COR-L47 (cell line): ENCODE measurements around the gene MCU.
"Not testable (repeated sequence)": the region's sequence is repeated elsewhere in the genome, so short reads cannot be mapped to it uniquely, and the experiment has no call there.

Experiments used
- DNase-seq: peaks from one replicate; lab custom pipeline; 2025; lab: John Stamatoyannopoulos, UW

The MCU gene

DNA sequence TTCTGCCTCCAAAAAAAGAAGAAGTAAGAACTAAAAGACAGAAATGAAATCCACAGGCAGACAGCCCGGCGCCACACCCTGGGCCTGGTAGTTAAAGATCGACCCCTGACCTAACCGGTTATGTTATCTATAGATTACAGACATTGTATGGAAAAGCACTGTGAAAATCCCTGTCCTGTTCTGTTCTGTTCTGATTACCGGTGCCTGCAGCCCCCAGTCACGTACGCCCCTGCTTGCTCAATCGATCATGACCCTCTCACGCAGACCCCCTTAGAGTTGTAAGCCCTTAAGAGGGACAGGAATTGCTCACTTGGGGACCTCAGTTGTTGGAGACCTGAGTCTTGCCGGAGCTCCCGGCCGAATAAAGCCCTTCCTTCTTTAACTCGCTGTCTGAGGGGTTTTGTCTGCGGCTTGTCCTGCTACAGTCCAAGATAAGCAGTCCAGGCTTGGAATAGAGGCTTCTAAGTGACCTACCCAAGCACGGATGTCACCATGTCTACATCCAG, 212.1 kb downstream of the MCU start:
- not testable (repeated sequence) for DNase-seq

DNA sequence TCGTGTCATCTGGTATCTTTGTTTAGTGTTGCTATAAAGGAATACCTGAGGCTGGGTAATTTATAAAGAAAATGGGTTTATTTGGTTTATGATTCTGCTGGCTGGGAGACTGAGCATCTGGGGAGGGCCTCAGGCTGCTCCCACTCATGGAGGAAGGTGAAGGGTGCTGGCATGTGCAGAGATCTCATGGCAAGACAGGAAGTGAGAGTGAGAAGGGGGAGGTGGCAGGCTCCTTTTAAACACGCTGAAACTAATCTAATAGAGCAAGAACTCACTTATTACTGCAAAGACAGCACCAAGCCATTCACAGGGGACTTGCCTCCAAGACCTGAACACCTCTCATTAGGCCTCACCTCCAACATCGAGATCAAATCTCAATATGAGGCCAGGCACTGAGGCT, 212.9 kb downstream of the MCU start:
- DNase-seq = no peak

DNA sequence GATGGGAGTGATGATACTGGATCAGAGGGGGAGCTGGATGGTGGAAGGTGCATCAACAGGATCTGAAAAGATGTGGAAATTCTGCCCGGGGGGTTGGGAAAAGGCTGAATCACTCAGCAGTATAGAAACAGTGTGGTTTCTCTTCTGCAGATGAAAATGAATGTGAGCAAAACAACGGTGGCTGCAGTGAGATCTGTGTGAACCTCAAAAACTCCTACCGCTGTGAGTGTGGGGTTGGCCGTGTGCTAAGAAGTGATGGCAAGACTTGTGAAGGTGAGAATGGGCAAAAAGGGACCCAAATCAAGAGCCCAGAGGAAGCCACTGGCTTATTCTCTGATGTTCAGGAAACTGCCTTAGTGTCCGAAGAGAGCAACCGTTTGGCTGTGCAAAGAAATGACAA, 214.5 kb downstream of the MCU start:
- no peak for DNase-seq

DNA sequence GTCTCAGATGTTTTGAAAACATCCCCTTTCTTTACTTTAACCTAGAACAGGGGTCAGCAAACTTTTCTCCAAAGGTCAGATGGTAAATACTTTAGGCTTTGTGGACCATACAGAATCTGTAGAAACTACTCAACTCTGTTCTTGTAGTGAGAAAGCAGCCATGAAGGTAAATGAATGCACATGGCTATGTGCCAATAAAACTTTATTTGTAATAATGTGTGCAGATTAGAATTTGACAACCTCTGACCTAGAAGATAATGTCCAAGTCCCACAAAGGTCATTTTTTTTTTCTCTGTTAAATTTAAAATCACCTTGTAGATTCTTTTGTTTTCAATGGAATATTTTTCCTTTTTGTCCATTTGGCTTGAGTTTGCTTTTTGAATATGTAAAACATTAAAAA, 218.8 kb downstream of the MCU start:
- no peak for DNase-seq

DNA sequence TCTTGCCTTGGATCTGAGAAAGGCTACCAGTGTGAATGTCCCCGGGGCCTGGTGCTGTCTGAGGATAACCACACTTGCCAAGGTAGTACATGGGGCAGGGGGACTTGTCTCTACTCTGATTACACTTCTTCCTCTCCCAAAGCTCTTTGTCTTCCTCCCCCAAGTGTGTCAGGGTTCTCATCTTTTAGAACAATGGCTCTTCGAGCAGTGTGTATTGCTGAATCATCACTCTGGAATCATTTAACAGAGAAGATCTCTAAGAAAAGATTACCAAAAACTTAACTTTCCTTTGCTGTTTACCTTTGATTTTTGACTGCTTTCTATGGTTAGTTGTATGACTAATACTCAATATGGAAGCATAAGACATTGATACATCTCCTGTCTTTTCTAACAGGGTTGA, 219.8 kb downstream of the MCU start:
- no peak for DNase-seq

DNA sequence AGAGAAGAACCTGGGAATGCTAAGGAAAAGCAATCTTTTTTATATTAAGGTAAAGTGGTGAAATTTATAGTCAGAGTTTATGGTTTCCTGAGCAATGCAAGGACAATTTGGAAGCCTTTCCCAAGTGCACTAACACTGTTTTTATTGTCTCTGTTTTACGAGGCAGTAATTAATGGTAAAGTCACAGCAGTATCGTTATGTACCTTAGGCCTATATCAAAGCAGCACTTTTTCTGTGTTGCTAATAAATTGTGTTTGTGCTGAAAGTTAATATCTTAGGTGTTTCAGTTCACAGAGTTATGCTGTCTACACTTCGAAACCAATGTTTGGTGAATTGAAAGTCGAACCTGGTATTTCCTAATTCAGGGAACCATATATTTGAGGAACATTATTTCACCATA, 220.8 kb downstream of the MCU start:
- no peak for DNase-seq

DNA sequence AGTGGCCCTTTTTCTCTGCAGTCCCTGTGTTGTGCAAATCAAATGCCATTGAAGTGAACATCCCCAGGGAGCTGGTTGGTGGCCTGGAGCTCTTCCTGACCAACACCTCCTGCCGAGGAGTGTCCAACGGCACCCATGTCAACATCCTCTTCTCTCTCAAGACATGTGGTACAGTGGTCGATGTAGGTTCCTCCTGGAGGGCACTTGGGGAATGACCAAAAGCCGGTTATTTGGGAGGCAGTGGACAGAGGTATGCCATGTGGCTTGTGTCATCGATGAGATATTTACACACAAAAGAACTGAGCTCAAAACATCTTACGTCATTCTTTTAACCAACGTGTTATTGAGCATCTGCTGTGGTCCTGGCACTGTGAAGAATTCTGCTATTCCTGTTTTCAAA, 221.3 kb downstream of the MCU start:
- DNase-seq = no peak

DNA sequence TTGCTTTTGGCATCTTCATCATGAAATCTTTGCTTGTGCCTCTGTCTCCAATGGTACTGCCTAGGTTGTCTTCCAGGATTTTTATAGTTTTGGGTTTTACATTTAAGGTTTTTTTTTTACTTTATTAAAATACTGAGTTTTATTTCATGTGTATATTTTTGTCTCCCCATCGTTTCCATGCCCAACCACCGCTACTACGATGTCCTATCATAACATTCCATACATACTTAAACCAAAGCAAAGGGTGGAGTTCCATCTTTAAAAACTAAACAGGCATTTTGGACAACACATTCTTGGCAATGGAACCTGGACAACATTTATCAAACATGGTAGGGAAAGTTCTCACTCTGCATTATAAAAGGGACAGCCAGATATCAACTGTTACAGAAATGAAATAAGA, 225.3 kb downstream of the MCU start:
- DNase-seq = not testable (repeated sequence)

DNA sequence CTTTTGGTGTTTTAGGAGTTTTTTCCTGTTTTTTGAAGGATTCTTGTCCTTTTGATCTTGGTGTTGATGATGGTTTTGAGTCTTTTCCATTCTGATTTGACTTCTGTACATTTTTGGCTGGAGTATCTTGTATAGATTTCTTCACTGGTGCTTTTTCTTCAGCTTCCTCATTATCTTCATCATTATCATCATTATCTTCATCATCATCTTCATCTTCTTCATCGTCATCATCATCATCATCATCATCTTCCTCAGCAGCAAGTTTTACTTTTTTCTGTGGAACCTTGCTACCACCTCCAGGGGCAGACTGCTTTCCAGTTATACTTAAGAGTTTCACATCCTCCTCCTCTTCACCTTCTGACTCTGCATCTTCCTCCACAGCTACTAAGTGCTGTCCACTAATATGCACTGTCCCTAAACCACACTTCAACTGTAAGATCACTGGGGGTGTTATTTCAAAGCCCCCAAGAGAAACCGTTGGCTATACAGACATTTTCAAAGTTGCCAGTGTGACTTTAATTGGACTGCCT, 225.9 kb downstream of the MCU start:
- DNase-seq = not testable (repeated sequence)

DNA sequence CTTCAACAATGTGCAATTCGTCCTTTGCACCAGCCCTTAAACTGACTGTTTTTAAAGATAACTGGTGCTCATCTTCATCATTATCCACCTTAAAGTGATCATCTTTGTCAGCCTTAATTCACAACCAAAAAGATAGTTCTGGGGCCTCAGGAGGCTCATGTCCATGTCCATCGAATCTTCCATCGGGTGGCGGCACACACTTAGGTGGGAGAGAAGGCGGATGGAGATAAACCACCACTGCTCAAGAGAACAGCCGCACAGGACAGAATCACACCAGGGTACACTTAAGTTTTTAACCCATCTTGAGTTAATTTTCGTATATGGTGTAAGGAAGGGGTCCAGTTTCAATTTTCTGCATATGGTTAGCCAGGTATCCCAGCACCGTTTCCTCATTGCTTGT, 226.4 kb downstream of the MCU start:
- no peak for DNase-seq

DNA sequence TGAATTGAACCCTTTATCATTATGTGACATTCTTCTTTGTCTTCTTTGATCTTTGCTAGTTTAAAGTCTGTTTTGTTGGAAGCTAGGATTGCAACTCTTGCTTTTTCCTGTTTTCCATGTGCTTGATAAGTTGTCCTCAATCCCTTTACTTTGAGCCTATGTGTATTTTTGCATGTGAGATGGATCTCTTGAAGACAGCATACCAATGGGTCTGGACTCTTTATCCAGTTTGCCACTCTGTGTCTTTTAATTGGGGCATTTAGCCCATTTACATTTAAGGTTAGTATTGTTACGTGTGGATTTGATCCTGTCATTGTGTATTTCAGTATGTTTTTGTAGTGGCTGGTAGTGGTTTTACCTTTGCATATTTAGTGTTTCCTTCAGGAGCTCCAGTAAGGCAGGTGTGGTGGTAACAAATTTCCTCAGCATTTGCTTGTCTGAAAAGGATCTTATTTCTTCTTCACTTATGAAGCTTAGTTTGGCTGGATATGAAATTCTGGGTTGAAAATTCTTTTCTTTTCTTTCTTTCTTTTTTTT, 229.3 kb downstream of the MCU start:
- DNase-seq = not testable (repeated sequence)

DNA sequence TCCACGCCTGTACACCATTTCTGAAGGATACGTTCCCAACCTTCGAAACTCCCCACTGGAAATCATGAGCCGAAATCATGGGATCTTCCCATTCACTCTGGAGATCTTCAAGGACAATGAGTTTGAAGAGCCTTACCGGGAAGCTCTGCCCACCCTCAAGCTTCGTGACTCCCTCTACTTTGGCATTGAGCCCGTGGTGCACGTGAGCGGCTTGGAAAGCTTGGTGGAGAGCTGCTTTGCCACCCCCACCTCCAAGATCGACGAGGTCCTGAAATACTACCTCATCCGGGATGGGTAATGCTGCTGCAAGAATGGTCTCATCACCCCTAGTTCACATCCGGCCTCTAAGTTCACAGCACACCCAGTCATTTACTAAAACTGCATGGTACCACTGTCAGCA, 232.4 kb downstream of the MCU start:
- no peak for DNase-seq

DNA sequence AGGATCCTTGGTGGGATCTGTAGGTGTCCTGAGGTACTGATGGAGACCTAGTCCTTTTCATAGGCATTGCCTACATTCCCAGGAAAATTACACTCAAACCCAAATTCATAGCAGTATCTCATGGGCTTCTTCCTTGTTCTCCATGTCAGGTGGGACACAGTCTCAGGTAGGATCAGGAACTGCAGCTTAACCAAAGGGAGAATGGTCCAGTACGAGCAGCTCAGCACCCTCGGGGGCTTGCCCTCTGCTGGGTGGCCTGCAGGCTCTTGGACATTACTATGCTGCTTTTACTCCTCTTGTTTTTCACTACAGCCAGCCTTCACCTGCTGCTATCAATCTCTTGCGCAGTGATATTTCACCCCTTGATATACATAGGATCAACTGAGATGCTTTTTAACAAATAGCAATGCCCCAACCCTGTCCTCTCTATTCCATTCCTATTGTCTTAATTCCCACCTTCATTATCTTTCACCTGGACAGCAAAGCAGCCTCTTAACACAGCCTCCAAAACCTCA, 234.1 kb downstream of the MCU start:
- no peak for DNase-seq

DNA sequence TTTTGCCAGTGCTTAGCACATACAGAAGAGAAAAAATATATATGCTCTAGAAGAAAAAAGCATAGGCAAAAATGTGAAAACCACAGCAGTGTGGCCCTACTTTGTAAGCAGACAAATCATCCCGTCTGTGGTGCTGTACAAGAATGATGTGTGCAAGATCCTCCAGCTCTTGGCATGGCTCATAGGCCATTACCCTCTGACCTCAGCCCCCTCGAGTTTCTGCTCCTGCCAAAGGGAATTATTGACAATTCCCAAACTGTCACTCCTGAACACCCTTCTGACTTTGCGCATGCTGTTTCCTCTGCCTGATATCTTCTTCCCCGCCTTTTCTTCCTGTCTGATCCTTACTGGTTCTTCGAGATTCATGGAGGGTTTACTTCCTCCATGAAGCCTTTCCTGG, 235.5 kb downstream of the MCU start:
- DNase-seq = no peak

DNA sequence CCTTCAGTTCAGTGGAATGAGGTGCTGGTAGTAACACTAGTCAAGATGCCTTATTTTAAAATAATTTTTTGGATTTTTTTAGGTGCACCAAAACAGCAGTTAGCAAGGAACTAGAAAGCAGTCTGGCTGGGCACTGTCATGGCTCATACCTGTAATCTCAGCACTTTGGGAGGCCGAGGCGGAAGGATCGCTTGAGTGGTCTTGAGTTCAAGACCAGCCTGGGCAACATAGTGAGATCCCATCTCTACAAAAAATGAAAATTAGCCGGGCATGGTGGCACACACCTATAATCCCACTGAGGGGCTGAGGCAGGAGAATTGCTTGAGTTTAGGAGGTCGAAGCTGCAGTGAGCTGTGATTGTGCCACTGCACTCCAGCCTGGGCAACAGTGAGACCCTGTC, 236.9 kb downstream of the MCU start:
- DNase-seq = no peak

DNA sequence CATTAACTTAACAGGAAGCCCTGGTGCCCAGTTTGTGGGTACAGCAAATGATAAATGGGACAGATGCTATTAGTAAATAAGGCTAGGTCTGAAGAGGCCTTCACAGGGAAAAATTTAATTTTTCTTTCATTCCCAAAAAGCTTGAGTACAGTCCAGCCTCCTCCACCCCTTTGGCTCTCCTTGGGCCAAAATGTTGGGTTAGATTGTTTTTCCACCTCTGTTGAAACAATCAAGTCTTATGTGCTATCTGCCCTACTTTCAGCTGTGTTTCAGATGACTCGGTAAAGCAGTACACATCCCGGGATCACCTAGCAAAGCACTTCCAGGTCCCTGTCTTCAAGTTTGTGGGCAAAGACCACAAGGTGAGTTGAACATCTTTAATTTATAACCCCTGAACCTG, 238.3 kb downstream of the MCU start:
- no peak for DNase-seq

DNA sequence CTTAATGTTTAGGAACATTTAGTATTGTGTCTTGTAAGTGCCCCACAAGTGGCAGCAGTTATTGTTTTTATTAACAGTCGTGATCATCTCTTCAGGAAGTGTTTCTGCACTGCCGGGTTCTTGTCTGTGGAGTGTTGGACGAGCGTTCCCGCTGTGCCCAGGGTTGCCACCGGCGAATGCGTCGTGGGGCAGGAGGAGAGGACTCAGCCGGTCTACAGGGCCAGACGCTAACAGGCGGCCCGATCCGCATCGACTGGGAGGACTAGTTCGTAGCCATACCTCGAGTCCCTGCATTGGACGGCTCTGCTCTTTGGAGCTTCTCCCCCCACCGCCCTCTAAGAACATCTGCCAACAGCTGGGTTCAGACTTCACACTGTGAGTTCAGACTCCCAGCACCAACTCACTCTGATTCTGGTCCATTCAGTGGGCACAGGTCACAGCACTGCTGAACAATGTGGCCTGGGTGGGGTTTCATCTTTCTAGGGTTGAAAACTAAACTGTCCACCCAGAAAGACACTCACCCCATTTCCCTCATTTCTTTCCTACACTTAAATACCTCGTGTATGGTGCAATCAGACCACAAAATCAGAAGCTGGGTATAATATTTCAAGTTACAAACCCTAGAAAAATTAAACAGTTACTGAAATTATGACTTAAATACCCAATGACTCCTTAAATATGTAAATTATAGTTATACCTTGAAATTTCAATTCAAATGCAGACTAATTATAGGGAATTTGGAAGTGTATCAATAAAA, 240.5 kb downstream of the MCU start:
- no peak for DNase-seq

DNA sequence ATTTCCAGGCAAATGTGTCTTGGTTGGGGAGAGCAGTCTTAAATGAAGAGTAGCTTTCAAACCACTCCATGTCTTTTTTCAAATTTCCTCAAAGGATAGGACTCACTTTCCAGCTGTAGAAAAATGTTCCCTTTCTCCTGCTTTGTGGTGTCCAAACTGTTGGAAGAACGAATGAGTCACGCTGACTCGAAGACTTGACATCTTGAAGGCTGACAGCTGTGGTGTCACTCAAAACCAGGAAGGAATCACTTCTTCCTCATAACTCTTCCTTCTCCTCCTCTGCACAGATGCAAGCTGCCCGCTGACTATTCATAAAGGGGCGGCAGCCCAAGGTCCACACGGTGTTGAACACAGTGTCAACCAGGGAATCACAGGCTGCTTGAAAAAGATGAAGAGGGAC, 243.4 kb downstream of the MCU start:
- no peak for DNase-seq
